CD4-positive, alpha-beta T cell treated with Interleukin-6 for 4 hours (primary cell): Measurements from ENCODE around the gene C10orf95.
"Not testable (repeated sequence)": the region's sequence is repeated elsewhere in the genome, so short reads cannot be mapped to it uniquely, and the experiment has no call there.

Experiments used
- DNase-seq: peaks from one replicate; pipeline ENCODE4 v3.0.0-alpha.2; 2020; ENCODE audit warnings: mixed read lengths

The C10orf95 gene

GRCh38 chr10:102463983-102464382 lies 12.6 kb upstream of the C10orf95 start:
- no peak for DNase-seq

- no peak for DNase-seq
These were observed 11.2 kb upstream of the C10orf95 start for GRCh38 chr10:102462512-102463054.

DNA sequence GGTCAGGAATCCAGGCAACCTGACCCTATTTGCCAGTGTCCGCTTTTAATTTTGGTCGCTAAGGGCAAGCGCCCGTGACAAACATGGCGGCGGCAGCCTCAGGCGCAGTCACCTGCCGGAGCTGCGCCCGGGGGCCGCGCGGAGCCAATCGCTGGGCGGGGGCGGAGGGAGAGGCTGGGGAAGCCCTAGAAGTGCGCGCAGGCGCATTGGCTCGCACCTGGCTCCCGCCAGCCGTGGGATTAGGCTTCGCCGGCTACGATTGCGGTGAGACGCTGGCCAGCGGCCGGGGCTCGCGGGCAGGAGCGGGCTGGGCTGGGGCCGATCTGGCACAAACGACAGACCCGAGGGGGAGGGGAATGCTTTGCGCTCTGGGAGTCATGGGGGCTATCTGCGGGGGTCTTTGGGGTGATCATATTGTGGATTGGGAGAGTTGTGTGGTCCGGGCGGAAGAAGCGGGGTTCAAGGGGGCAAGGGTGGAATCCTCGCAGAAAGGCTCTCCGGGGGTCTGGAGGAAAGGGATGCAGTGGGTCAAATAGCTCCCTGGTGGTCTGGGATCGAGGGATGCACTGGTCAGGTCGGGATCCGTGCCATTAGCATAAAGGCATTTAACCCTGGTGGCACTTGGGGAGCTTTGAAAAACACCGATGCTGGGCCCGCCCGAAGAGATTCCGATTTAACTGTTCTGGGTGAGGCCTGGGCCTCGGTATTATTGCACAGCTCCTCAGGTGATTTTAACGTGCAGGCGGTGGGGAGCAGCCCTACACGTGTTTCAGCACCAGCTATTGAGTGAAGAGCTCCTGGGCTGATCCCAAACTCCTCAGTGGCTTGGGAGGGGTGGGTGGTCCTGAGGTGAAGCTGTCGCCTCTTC lies 10.1 kb upstream of the C10orf95 start:
- DNase-seq = peak; percentile 96

- no peak for DNase-seq
These were observed 9.5 kb upstream of the C10orf95 start for GRCh38 chr10:102460836-102461186.

DNA sequence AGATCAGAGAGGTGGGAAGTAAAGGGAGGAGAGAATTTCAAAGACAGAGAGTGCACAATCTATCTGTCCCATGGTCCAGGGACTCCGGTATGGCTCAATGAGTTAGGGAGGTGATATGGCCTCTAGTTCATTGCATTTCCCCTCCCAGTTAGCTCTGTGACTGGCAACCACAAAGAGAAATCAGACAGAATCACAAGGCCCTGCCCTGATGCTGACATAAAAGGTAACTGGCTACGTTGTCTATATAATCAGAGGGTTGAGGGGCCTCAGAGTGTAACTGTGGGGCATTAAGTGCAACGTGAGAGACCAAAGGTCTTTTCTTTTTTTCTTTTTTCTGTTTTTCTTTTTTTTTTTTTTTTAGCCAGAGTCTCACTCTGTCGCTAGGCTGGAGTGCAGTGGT lies 7.3 kb upstream of the C10orf95 start:
- DNase-seq = no peak

GRCh38 chr10:102457591-102458150 lies 6.3 kb upstream of the C10orf95 start:
- DNase-seq = no peak

DNA sequence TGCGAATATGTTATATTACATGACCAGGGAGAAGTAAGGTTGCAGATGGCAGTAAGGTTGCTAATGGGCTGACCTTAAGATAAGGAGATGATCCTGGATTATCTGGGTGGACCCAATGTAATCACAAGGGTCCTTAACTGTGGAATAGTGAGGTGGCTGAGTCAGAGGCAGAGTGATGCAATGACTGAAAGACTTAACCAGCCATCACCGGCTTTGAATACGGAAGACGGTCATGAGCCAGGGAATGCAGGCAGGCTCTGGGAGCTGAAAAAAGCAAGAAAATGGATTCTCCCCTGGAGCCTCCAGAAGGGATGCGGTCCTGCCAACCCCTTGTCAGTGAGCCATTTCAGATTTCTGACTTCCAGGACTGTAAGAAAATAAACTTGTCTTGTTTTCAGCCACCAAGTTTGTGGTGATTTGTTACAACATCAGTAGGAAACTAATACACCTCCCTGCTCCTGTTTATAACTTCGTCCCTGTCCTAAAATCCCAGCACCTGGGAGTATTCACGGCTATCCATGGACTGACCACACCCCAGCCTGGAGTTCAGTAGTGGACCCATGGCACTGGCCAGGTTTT lies 4.6 kb upstream of the C10orf95 start:
- DNase-seq = no peak

DNA sequence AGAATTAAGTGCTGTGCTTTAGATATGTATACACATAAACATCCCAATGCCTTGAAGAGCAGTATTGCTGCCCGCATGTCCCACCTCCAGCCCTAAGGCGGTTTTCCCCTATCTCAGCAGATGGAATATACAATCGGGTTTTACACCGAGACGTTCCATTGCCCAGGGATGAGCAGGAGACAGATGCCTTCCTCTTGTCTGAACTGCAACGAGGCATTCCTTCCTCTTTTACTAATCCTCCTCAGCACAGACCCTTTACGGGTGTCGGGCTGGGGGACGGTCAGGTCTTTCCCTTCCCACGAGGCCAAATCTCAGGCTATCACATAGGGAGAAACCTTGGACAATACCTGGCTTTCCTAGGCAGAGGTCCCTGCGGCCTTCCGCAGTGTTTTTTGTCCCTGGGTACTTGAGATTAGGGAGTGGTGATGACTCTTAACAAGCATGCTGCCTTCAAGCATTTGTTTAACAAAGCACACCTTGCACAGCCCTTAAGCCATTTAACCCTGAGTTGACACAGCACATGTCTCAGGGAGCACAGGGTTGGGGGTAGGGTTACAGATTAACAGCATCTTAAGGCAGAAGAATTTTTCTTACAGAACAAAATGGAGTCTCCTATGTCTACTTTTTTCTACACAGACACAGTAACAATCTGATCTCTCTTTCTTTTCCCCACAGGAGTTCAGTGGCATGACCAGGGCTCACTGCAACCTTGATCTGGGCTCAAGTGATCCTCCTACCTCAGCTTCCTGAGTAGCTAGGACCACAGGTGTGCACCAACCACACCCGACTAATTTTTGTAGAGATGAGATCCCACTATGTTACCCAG lies 3.5 kb upstream of the C10orf95 start:
- not testable (repeated sequence) for DNase-seq

- DNase-seq = no peak
These were observed 2.2 kb upstream of the C10orf95 start for GRCh38 chr10:102453502-102453901.

DNA sequence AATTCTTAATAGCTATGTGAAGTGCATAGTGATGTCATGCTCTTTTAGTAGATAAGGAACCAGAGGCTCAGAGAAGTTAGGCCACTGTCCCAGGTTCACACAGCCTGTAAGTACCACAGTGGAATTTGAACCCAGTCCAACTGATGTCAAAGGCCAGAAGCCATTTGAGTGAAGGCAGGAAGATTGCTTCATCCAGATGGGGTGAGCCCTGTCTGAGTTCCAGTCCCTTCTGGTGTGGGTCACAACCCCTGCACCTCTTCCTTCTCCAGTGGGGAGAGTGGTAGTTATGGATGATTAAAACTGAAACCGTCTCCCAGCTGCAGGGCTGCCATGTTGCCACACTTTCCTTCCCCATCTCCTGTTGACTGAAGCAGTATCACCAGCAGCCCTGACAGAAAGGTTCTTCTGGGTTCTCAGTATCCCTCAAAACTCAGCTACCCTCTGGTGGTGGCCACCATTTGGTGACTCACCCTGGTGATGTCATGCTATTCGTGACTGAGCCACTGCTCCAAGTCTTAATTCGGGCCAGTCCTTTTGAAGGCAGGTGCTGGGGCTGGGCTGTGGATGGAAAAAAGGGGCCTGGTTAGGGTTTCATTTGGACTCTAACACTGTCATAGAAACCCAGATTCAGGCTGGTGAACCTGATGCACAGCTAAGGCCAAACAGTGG lies 1.5 kb upstream of the C10orf95 start:
- DNase-seq = peak; percentile 62

- DNase-seq = peak; percentile 94
These were observed 804 bp downstream of the C10orf95 start for GRCh38 chr10:102450374-102451104.

DNA sequence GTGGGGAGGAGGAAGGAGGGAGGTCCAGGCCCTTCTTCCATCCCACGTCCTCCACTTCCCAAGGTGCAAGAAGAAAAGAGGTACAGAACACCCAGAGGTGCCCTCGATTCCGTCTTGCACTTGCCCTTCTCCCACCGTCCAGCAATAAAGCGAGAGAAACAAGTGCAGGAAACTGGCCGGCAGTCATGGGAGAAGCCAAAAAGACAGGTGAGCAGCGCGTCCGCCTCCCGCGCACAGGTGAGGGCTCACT lies 1.3 kb downstream of the C10orf95 start:
- no peak for DNase-seq

DNA sequence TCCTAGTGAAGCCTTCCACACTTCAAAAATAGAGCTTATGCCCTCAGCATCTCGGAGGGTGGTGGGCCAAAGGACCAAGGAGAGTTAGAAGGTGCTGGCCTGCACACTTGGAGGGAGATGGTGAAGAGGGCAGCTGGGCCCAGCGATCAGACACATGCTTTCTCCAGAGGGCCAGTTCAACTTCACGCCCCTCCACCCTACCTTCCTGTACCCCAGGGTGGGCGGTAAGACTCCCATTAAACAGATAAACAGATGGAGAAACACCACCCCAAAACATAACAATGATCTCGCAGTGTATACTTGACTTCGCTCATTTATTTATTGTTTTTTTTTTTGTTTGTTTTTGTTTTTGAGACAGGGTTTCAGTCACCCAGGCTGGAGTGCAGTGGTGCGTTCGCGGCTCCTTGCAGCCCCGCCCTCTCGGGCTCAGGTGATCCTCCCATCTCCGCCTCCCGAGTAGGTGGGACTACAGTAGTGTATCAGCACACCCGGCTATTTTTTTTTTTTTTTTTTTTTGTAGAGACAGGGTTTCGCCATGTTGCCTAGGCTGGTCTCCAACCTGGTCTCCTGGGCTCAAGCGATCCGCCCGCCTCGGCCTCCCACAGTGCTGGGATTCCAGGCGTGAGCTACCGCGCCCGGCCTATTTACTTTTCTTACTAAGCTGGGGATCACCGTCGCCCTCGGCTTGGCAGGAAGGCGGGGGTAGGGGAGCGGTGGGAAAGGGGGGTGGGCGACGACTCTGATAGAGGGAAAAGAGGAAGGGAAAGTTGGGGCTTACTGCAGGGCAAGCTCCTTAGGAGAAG lies 1.8 kb downstream of the C10orf95 start:
- DNase-seq = peak; percentile 94

DNA sequence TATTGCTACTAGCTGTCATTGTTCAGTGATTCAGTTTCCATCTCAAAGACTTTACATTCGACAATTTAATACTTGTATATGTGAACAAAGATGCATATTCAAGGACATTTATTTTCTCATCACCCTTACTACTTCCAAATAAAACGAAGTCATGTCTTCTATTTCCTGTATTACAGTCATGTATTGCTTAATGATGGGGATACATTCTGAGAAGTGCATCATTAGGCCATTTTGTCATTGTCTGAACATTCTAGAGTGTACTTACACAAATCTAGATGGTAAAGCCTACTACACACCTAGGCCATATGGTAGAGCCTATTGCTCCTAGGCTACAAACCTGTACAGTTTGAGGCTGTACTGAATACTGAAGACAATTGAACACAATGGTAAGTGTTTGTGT lies 6.5 kb downstream of the C10orf95 start:
- DNase-seq = no peak

DNA sequence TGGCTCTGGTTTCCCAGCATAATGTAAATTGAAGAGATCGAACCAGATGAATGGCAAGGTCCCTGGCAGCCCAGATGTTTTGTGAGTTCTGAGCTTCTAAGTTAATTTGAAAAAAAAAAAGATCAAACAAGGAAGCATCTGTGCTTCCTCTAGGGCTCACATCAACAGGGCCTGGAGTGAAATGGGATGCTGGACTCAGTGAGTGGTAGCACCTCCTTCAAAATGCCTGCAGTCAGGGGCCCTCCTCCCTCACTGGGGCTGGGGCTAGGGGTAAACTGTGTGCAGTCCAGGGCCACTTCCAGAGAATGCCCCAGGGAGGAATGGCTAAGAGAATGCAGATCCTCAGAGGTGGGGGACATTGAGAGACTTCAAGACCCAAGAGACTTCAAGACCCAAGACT lies 13.0 kb downstream of the C10orf95 start:
- DNase-seq = no peak

GRCh38 chr10:102437515-102437914 lies 13.8 kb downstream of the C10orf95 start:
- no peak for DNase-seq

DNA sequence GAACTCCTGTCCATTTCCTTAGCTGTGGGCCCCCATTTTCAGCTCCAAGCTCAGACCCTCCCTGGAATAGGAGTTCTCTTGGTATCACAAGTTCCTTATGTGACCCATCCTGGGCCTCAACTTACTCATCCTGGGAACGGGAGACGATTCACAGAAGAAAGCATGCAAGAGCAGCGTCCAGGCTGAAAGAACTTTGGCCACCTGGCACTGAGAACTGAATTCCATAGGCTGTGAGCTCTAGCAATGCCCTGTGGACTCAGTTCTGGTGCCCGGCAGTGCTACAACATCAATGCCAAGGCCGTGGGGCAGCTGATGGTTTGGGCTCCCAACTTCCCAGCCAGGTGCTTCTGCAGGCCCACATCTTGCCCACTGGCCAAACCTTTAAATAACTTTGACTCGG lies 15.0 kb downstream of the C10orf95 start:
- no peak for DNase-seq

GRCh38 chr10:102435529-102436233 lies 15.7 kb downstream of the C10orf95 start:
- peak; percentile 53 for DNase-seq

DNA sequence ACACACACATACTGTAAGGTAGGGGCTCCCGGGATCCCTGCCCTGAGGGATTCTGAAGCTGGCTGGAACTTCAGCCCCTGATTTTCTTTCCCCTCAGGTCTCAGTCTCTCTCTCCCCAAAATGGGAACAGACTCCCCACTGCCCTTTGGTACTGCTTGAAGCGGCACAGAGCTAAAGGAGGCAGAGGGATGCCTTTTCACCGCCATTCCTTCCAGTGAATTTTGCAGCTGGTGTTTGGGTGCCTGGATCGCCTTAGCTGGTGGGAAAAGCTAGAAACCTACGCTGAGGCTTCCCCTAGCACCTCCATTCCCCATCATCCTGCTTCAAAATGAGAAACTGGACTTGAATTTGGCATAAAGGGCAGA lies 16.2 kb downstream of the C10orf95 start:
- DNase-seq = no peak

DNA sequence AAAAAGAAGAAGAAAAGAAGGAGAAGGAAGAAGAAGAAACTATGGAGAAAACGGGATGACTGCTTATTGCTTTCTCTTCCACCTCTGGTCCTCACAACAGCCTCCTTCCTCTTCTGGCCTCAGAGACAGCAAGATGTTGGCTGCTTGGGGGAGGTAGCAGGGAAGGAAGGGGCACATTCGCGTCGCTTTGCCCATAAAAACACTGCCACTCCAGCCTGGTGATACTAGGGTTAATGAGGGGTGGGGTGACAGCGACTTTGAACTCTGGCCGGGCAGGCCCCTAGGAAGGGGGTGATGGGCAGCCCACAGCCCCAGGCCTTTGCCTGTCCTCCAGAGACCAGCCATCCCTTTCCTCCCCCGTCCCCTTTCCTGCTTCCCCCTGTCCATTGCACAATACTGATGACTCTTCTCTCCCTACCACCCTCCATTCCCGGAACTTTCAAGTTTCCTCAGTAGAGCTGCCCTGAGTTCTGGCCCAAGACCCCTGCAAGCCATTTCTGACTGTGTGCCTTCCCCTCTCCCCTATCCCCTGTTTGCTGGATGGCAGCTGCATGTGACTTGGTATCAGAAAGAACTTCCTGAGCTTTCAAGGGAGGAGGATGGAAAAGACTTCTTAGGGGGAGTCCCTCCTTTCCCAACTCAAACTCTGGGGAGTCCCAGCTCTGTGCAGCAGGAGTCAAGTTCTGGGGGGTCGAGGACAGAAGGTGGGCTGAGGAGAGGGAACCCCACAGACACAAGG lies 16.8 kb downstream of the C10orf95 start:
- DNase-seq = no peak
